Measurements from ENCODE around the gene UBFD1. TPM values are rescaled to one million over a fixed set of nuclear protein-coding genes. Genes with fewer than 3 reads are reported as not detected.

The UBFD1 gene
- total RNA-seq, 4 donors from 2014 or later = 31.9 to 53.6 (median 45.4) TPM

GRCh38 chr16:23587726-23588125 lies 30.2 kb downstream of the UBFD1 start:
- no peak for TF ChIP-seq POLR2A (IDR thresholded peaks at IDR 0.05)
- TF ChIP-seq, protein P1, sequence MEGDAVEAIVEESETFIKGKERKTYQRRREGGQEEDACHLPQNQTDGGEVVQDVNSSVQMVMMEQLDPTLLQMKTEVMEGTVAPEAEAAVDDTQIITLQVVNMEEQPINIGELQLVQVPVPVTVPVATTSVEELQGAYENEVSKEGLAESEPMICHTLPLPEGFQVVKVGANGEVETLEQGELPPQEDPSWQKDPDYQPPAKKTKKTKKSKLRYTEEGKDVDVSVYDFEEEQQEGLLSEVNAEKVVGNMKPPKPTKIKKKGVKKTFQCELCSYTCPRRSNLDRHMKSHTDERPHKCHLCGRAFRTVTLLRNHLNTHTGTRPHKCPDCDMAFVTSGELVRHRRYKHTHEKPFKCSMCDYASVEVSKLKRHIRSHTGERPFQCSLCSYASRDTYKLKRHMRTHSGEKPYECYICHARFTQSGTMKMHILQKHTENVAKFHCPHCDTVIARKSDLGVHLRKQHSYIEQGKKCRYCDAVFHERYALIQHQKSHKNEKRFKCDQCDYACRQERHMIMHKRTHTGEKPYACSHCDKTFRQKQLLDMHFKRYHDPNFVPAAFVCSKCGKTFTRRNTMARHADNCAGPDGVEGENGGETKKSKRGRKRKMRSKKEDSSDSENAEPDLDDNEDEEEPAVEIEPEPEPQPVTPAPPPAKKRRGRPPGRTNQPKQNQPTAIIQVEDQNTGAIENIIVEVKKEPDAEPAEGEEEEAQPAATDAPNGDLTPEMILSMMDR (IDR thresholded peaks at IDR 0.05) = no peak
- no peaks in the 10 kb centered on the region for H3K9me3 ChIP-seq

DNA sequence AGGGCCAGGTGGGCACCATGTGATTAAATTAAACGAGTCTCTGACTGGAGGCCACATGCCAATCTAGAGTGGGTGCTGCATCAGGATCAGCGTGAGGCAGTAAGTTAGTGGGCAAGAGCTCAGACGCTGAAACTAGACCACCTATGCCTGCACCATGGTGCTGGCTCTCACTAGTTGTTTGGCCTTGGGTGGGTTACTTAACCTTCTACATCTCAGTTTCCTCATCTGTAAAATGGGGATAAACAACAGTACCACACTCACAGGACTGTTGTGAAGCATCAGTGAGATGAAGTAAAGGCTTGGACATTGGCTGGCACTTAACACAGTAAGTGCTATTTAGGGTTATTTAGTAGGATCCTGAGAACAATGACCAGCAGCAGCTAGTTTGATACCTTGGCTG lies 32.7 kb downstream of the UBFD1 start:
- WGBS, 2 donors = 100% methylated on average over 2 of the region's 3 CpGs

More at GRCh38 chr16:23587726-23588125, 30.2 kb downstream of the UBFD1 start:
- WGBS, 2 donors = 89% methylated on average over 5 of the region's 5 CpGs; no CpG with 5 or more reads in 1 of the 2 donors
- Histone ChIP-seq H3K27me3 (no peaks in the 10 kb centered on the region), H3K4me3 (no peak overlapping the region), H3K36me3 (peaks cover 20 to 98% (median 49%) of the 10 kb centered on the region in 3 donors), H3K4me1 (peaks cover 0 to 10% (median 0%) of the 10 kb centered on the region in 3 donors), H3K27ac (no peak overlapping the region)
- DNase-seq = no peak
- intact Hi-C loops (cut with DNase I) = no loop called here

GRCh38 chr16:23594186-23594585 lies 36.7 kb downstream of the UBFD1 start:
- WGBS, 2 donors = 92 to 97% methylated on average over 10 to 12 of the region's 12 CpGs
- no peak for DNase-seq
- TF ChIP-seq, protein P1 (IDR thresholded peaks at IDR 0.05) = no peak
- no peak for TF ChIP-seq POLR2A (IDR thresholded peaks at IDR 0.05)
- Histone ChIP-seq H3K36me3 (peaks cover 0 to 50% (median 22%) of the 10 kb centered on the region in 3 donors), H3K4me1 (peaks cover 17 to 34% (median 22%) of the 10 kb centered on the region in 3 donors), H3K27me3 (no peaks in the 10 kb centered on the region), H3K9me3 (no peaks in the 10 kb centered on the region), H3K4me3 (no peak overlapping the region), H3K27ac (no peak overlapping the region)
- intact Hi-C loops (cut with DNase I) = no loop called here

More for the DNA sequence above, 32.7 kb downstream of the UBFD1 start:
- Histone ChIP-seq H3K4me3 (no peak overlapping the region), H3K9me3 (no peaks in the 10 kb centered on the region), H3K27ac (no peak overlapping the region), H3K4me1 (peaks cover 12 to 27% (median 13%) of the 10 kb centered on the region in 3 donors), H3K27me3 (no peaks in the 10 kb centered on the region), H3K36me3 (peaks cover 11 to 90% (median 39%) of the 10 kb centered on the region in 3 donors)
- intact Hi-C loops (cut with DNase I) = no loop called here
- no peak for DNase-seq
- TF ChIP-seq POLR2A (IDR thresholded peaks at IDR 0.05) = no peak
- TF ChIP-seq, protein P1 (IDR thresholded peaks at IDR 0.05) = no peak

DNA sequence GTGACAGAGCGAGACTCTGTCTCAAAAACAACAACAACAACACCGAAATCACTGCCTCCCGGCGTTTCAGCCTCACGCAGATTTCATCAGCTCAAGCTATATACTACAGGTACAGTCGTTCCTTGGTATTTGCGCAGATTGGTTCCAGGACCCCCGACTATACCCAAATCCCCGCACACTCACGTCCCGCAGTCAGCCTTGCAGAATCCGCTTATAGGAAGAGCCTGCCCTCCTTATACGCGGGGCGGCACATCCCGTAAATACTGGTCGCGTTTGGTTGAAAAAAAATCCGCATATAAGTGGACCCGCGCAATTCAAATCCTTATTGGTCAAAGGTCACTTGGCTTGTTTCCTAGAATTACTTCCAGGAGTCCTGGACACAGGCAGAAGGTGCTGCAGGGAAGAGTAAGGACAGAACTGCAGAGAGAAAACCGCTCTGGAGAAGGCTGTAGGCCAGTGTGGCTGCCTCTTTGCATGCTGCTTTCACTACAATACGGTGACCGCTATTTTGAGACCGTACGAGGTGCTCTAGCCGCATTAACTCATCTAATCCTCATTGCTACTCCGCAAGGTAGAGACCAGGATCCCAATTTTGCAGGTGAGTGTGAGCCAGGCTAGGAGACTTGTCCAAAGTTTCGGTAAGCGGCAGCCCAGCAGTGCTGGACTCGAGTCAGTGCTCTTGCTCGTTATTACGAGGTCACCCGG lies 37.9 kb downstream of the UBFD1 start:
- Histone ChIP-seq H3K4me1 (peaks cover 17 to 34% (median 22%) of the 10 kb centered on the region in 3 donors), H3K36me3 (peaks cover 0 to 39% (median 13%) of the 10 kb centered on the region in 3 donors), H3K4me3 (peak overlapping the region; percentile 74 to 99 (median 92)), H3K27me3 (no peaks in the 10 kb centered on the region), H3K27ac (peak overlapping the region; percentile 82 to 93 (median 88)), H3K9me3 (no peaks in the 10 kb centered on the region)
- 17 to 19% methylated on average over 24 to 28 of the region's 34 CpGs for WGBS, 2 donors
- intact Hi-C loops (cut with DNase I) = no loop called here
- no peak for DNase-seq
- TF ChIP-seq, protein P1 (IDR thresholded peaks at IDR 0.05) = no peak
- TF ChIP-seq POLR2A (IDR thresholded peaks at IDR 0.05) = no peak

GRCh38 chr16:23595951-23596720 lies 38.6 kb downstream of the UBFD1 start, which contains the start of gene NDUFAB1:
TSS of gene NDUFAB1 (minus strand) at chr16:23596316. CDS start at chr16:23596290, 26 bp downstream.
- H3K27me3 ChIP-seq = no peaks in the 10 kb centered on the region
- no peaks in the 10 kb centered on the region for H3K9me3 ChIP-seq
- peak within 1 kb of the TSS; percentile 74 to 99 (median 92) for H3K4me3 ChIP-seq
- WGBS, 2 donors = 3 to 5% methylated on average over 12 of the region's 67 CpGs
- DNase-seq = peak; percentile 23
- peak in 1 of 4 donors; percentile 43 for TF ChIP-seq POLR2A (IDR thresholded peaks at IDR 0.05)
- TF ChIP-seq, protein P1 (IDR thresholded peaks at IDR 0.05) = peak; percentile 99 to 100 (median 100)
- peaks cover 17 to 34% (median 22%) of the 10 kb centered on the region in 3 donors for H3K4me1 ChIP-seq
- peaks cover 0 to 39% (median 5%) of the 10 kb centered on the region in 3 donors for H3K36me3 ChIP-seq
- H3K27ac ChIP-seq = peak within 1 kb of the TSS; percentile 82 to 93 (median 88)
- intact Hi-C loops (cut with DNase I) = no loop called here
